ENCODE results near the gene DAAM1. TPM values are rescaled to one million over a fixed set of nuclear protein-coding genes. Genes with fewer than 3 reads are reported as not detected.

The DAAM1 gene
- total RNA-seq, 1 donor from 2014 or later, result 36.5 TPM

DNA sequence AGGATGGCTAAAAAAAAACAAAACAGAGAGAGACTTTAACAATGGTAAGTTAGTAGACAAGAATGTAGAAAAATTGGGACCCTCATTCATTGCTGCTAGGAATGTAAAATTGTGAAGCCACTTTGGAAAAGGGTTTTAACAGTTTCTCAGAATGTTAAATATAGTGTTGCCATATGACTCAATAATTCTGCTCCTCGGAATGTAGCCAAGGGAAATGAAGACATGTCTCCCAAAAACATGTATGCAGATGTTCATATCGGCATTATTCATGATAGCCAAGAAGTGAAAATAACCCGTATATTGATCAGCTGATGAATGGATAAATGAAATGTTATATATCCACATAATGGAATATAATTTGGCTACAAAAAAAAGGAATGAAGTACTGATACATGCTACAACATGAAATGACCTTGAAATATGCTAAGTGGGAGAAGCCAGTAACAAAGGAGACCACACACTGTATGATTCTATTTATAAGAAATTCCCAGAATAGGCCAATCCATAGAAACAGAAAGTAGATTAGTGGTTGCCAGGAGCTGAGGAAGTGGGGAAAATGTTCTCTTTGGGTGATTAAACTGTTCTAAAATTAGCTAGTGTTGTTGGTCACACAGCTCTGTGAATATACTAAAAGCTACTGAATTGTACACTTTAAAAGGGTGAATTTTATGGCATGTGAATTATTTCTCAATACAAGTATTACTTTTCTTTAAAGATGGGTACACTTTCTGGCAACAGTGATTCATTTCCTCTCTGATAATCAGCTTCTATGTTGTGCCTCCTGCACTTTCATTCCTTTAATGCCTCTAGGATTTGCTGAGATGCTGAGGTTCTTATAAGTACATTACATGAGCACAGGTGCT, 132.5 kb downstream of the DAAM1 start:
- Histone ChIP-seq H3K36me3 (ENCODE audit: control insufficient read depth in 3 of 3, insufficient read depth in 3 of 3, low read length in 3 of 3) (peaks cover 0 to 11% (median 4%) of the 10 kb centered on the region in 3 donors), H3K4me1 (ENCODE audit: control insufficient read depth in 3 of 3, insufficient read depth in 3 of 3, low read length in 3 of 3) (peaks cover 11 to 17% (median 12%) of the 10 kb centered on the region in 3 donors), H3K9me3 (ENCODE audit: control insufficient read depth in 3 of 3, low read length in 3 of 3) (no peaks in the 10 kb centered on the region), H3K9ac (ENCODE audit: low read depth in 1 of 3, low read length in 3 of 3) (no peak overlapping the region), H3K4me3 (ENCODE audit: low read length in 3 of 3) (no peak overlapping the region), H3K27ac (ENCODE audit: low read depth, low read length) (peak overlapping the region; percentile 49), H3K27me3 (ENCODE audit: control insufficient read depth in 3 of 3, insufficient read depth in 3 of 3, low read length in 3 of 3) (no peaks in the 10 kb centered on the region)

DNA sequence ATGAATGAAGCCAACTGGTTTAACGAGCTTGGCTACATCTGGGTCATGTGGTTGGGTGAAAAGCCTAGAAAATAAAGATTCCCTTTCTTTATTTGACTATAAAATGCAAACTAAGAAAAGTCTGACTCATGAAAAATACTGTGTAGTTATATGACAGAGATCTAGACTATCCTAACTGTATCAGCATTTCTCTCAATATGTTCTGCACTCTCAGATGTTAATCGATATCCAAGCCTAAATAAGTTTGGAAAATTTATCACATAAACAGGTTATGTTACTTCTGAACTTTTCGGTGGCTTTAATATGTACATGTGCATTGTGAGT, 133.1 kb downstream of the DAAM1 start:
- no peak overlapping the region for H3K4me3 ChIP-seq (ENCODE audit: low read length in 3 of 3)

DNA sequence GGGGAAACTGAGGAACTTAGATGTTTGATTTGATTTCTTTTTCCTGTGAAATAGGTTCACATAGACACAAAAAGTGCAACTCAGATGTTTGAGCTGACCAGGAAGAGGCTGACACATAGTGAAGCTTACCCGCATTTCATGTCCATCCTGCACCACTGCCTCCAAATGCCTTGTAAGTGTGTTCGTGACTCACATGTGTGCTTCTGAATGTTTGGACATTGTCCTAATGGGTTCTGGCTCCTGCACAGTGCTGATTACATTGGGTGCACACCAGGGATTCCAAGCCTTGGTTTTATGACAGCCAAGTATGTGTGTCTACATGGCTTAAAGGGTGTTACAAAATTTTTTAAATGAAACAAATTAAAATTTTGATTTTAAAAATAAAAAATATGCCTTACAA, 137.4 kb downstream of the DAAM1 start:
- Histone ChIP-seq H3K36me3 (ENCODE audit: control insufficient read depth in 3 of 3, insufficient read depth in 3 of 3, low read length in 3 of 3) (peaks cover 3 to 37% (median 17%) of the 10 kb centered on the region in 3 donors), H3K4me1 (ENCODE audit: control insufficient read depth in 3 of 3, insufficient read depth in 3 of 3, low read length in 3 of 3) (peaks cover 6 to 9% (median 9%) of the 10 kb centered on the region in 3 donors), H3K4me3 (ENCODE audit: low read length in 3 of 3) (no peak overlapping the region), H3K9me3 (ENCODE audit: control insufficient read depth in 3 of 3, low read length in 3 of 3) (no peaks in the 10 kb centered on the region), H3K27me3 (ENCODE audit: control insufficient read depth in 3 of 3, insufficient read depth in 3 of 3, low read length in 3 of 3) (no peaks in the 10 kb centered on the region), H3K9ac (ENCODE audit: low read depth in 1 of 3, low read length in 3 of 3) (no peak overlapping the region), H3K27ac (ENCODE audit: low read depth, low read length) (no peak overlapping the region)

More for the DNA sequence above, 133.1 kb downstream of the DAAM1 start:
- H3K27me3 ChIP-seq (ENCODE audit: control insufficient read depth in 3 of 3, insufficient read depth in 3 of 3, low read length in 3 of 3), result no peaks in the 10 kb centered on the region
- H3K4me1 ChIP-seq (ENCODE audit: control insufficient read depth in 3 of 3, insufficient read depth in 3 of 3, low read length in 3 of 3), result peaks cover 11 to 17% (median 12%) of the 10 kb centered on the region in 3 donors
- H3K27ac ChIP-seq (ENCODE audit: low read depth, low read length), result peak overlapping the region; percentile 49
- peaks cover 0 to 16% (median 5%) of the 10 kb centered on the region in 3 donors for H3K36me3 ChIP-seq (ENCODE audit: control insufficient read depth in 3 of 3, insufficient read depth in 3 of 3, low read length in 3 of 3)
- no peaks in the 10 kb centered on the region for H3K9me3 ChIP-seq (ENCODE audit: control insufficient read depth in 3 of 3, low read length in 3 of 3)
- no peak overlapping the region for H3K9ac ChIP-seq (ENCODE audit: low read depth in 1 of 3, low read length in 3 of 3)

DNA sequence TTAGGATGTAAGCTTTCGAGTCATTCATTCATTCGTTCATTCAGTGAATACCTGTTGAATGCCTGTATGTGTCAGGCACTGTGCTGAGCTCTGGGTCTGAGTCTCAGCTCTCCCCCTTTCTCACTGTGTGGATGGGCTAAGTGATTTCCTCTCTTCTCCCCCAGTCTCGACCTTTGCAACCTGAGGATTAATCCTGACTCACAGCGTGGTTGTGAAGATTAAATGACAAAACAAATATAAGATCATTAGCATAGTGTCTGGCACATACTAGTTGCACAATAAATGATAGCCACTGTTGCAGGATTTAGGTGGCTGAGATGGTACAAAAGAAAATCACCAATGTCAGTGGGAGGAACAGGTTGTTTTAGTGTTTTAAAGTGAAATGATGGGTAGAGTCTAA, 140.0 kb downstream of the DAAM1 start:
- no peak overlapping the region for H3K27ac ChIP-seq (ENCODE audit: low read depth, low read length)
- no peaks in the 10 kb centered on the region for H3K9me3 ChIP-seq (ENCODE audit: control insufficient read depth in 3 of 3, low read length in 3 of 3)
- H3K36me3 ChIP-seq (ENCODE audit: control insufficient read depth in 3 of 3, insufficient read depth in 3 of 3, low read length in 3 of 3), result peaks cover 3 to 42% (median 17%) of the 10 kb centered on the region in 3 donors
- no peak overlapping the region for H3K9ac ChIP-seq (ENCODE audit: low read depth in 1 of 3, low read length in 3 of 3)
- H3K4me1 ChIP-seq (ENCODE audit: control insufficient read depth in 3 of 3, insufficient read depth in 3 of 3, low read length in 3 of 3), result peaks cover 4 to 6% (median 6%) of the 10 kb centered on the region in 3 donors
- no peak overlapping the region for H3K4me3 ChIP-seq (ENCODE audit: low read length in 3 of 3)
- no peaks in the 10 kb centered on the region for H3K27me3 ChIP-seq (ENCODE audit: control insufficient read depth in 3 of 3, insufficient read depth in 3 of 3, low read length in 3 of 3)

DNA sequence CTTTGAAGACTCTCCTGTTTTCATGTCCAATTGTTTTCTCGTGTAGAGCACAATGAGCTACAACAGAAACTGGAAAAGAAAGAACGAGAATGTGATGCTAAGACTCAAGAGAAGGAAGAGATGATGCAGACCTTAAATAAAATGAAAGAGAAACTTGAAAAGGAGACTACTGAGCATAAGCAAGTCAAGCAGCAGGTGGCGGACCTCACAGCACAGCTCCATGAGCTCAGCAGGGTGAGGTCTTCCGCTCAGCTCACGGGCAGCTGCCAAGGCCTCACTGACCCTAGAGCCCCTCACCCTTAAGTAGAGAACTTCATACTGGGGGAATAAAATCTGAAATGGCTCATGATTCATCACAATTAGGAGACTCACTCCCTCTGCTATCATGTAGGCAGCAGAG, 142.0 kb downstream of the DAAM1 start:
- H3K27ac ChIP-seq (ENCODE audit: low read depth, low read length), result no peak overlapping the region
- no peaks in the 10 kb centered on the region for H3K9me3 ChIP-seq (ENCODE audit: control insufficient read depth in 3 of 3, low read length in 3 of 3)
- no peak overlapping the region for H3K4me3 ChIP-seq (ENCODE audit: low read length in 3 of 3)
- peaks cover 16 to 22% (median 18%) of the 10 kb centered on the region in 3 donors for H3K4me1 ChIP-seq (ENCODE audit: control insufficient read depth in 3 of 3, insufficient read depth in 3 of 3, low read length in 3 of 3)
- no peaks in the 10 kb centered on the region for H3K27me3 ChIP-seq (ENCODE audit: control insufficient read depth in 3 of 3, insufficient read depth in 3 of 3, low read length in 3 of 3)
- H3K9ac ChIP-seq (ENCODE audit: low read depth in 1 of 3, low read length in 3 of 3), result no peak overlapping the region
- H3K36me3 ChIP-seq (ENCODE audit: control insufficient read depth in 3 of 3, insufficient read depth in 3 of 3, low read length in 3 of 3), result peaks cover 3 to 37% (median 17%) of the 10 kb centered on the region in 3 donors

DNA sequence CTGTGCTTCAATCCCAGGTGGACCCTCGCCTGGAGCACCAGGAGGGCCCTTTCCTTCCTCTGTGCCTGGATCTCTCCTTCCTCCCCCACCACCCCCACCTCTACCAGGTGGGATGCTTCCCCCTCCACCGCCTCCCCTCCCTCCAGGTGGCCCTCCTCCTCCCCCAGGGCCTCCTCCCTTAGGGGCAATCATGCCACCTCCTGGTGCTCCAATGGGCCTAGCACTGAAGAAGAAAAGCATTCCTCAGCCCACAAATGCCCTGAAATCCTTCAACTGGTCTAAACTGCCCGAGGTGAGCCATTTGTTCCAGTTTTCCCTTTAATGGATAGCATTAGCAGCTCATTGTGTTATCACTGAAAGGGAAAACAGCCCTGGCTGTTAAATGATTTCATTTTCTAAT, 142.8 kb downstream of the DAAM1 start:
- Histone ChIP-seq H3K4me1 (ENCODE audit: control insufficient read depth in 3 of 3, insufficient read depth in 3 of 3, low read length in 3 of 3) (peaks cover 17 to 22% (median 20%) of the 10 kb centered on the region in 3 donors), H3K27me3 (ENCODE audit: control insufficient read depth in 3 of 3, insufficient read depth in 3 of 3, low read length in 3 of 3) (no peaks in the 10 kb centered on the region), H3K9me3 (ENCODE audit: control insufficient read depth in 3 of 3, low read length in 3 of 3) (no peaks in the 10 kb centered on the region), H3K9ac (ENCODE audit: low read depth in 1 of 3, low read length in 3 of 3) (no peak overlapping the region), H3K36me3 (ENCODE audit: control insufficient read depth in 3 of 3, insufficient read depth in 3 of 3, low read length in 3 of 3) (peaks cover 3 to 31% (median 12%) of the 10 kb centered on the region in 3 donors), H3K4me3 (ENCODE audit: low read length in 3 of 3) (no peak overlapping the region), H3K27ac (ENCODE audit: low read depth, low read length) (no peak overlapping the region)

DNA sequence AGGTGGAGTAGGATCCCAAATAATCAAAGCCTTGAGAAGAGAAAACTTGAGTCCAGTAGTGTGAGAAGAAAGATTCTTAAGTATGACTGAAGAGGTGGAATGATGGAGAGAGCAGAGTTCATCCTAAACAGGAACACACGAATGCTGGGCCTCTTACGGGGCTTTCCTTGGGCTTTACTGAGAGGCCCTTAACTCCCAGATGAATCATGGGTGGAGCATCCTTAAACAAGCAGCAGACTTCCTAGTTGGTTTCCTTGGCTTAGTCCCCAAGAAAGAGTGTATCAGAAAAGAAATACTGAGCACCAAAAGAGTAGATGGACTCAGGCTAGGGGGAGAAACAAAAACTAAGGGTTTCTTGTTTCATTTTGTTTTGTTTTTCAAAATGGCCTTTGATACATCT, 144.3 kb downstream of the DAAM1 start:
- Histone ChIP-seq H3K27ac (ENCODE audit: low read depth, low read length) (peak overlapping the region; percentile 50), H3K9me3 (ENCODE audit: control insufficient read depth in 3 of 3, low read length in 3 of 3) (no peaks in the 10 kb centered on the region), H3K36me3 (ENCODE audit: control insufficient read depth in 3 of 3, insufficient read depth in 3 of 3, low read length in 3 of 3) (peaks cover 3 to 26% (median 11%) of the 10 kb centered on the region in 3 donors), H3K27me3 (ENCODE audit: control insufficient read depth in 3 of 3, insufficient read depth in 3 of 3, low read length in 3 of 3) (no peaks in the 10 kb centered on the region), H3K4me1 (ENCODE audit: control insufficient read depth in 3 of 3, insufficient read depth in 3 of 3, low read length in 3 of 3) (peaks cover 26 to 31% (median 29%) of the 10 kb centered on the region in 3 donors), H3K4me3 (ENCODE audit: low read length in 3 of 3) (no peak overlapping the region), H3K9ac (ENCODE audit: low read depth in 1 of 3, low read length in 3 of 3) (no peak overlapping the region)

DNA sequence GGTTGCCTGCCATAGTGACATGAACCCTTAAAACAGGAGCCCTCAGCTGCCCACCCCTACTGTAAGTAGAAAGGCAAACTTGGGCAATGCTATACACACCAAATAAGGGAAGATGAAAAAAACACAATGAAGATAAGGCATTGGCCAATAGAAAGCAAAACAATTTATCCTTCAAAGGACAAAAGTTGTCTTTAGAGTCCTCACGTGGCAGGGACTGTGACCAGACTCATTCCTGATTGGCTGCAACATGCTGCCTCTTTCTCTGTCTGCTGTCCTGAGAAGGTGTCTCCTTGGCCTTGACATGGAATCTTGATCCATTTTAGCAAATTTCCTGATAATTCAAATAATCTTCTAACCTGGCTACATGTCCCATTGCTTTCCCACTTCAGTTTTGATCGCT, 144.8 kb downstream of the DAAM1 start:
- Histone ChIP-seq H3K4me1 (ENCODE audit: control insufficient read depth in 3 of 3, insufficient read depth in 3 of 3, low read length in 3 of 3) (peaks cover 26 to 31% (median 29%) of the 10 kb centered on the region in 3 donors), H3K9me3 (ENCODE audit: control insufficient read depth in 3 of 3, low read length in 3 of 3) (no peaks in the 10 kb centered on the region), H3K27ac (ENCODE audit: low read depth, low read length) (peak overlapping the region; percentile 50), H3K36me3 (ENCODE audit: control insufficient read depth in 3 of 3, insufficient read depth in 3 of 3, low read length in 3 of 3) (peaks cover 3 to 26% (median 6%) of the 10 kb centered on the region in 3 donors), H3K4me3 (ENCODE audit: low read length in 3 of 3) (no peak overlapping the region), H3K27me3 (ENCODE audit: control insufficient read depth in 3 of 3, insufficient read depth in 3 of 3, low read length in 3 of 3) (no peaks in the 10 kb centered on the region), H3K9ac (ENCODE audit: low read depth in 1 of 3, low read length in 3 of 3) (no peak overlapping the region)

DNA sequence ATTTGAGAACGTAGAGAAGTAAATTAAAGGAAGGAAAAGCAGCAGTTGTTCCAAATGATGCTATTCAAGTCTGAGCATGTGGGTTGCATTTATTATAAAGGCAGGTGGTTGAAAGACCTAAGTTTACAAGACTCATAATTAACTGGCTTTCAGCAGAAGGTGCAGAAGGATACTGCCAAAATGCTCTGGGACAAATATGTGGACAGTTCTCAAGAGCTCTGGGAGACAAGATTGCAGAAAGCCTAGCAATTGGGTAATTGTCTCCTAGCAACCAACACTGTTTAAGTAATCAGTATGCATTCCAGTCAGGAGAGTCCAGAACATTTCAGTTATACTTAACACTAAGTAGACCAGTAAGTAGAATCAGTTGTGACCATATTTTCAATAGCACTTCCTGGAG, 145.2 kb downstream of the DAAM1 start:
- peaks cover 3 to 23% (median 3%) of the 10 kb centered on the region in 3 donors for H3K36me3 ChIP-seq (ENCODE audit: control insufficient read depth in 3 of 3, insufficient read depth in 3 of 3, low read length in 3 of 3)
- H3K4me3 ChIP-seq (ENCODE audit: low read length in 3 of 3), result no peak overlapping the region
- peak overlapping the region; percentile 50 for H3K27ac ChIP-seq (ENCODE audit: low read depth, low read length)
- H3K27me3 ChIP-seq (ENCODE audit: control insufficient read depth in 3 of 3, insufficient read depth in 3 of 3, low read length in 3 of 3), result no peaks in the 10 kb centered on the region
- peaks cover 26 to 31% (median 29%) of the 10 kb centered on the region in 3 donors for H3K4me1 ChIP-seq (ENCODE audit: control insufficient read depth in 3 of 3, insufficient read depth in 3 of 3, low read length in 3 of 3)
- no peaks in the 10 kb centered on the region for H3K9me3 ChIP-seq (ENCODE audit: control insufficient read depth in 3 of 3, low read length in 3 of 3)
- H3K9ac ChIP-seq (ENCODE audit: low read depth in 1 of 3, low read length in 3 of 3), result no peak overlapping the region

DNA sequence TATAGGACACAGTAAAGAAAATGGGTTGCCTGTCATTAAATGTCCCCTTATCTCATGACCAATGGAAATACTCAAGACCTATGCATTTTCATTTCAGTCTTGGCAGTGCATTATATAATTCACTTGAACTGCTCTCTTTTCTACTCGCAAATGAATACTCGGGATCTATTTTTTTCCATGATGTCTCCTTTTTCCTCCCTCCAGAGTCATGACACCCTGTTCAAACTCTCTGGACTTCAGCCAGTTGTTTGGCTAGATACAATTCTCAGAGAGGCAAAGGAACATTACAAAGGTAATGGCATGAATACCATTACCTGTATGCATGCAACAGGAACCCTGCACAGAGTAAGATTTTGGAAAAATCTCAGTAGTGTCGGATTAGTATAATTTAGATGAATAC, 145.8 kb downstream of the DAAM1 start:
- Histone ChIP-seq H3K4me3 (ENCODE audit: low read length in 3 of 3) (no peak overlapping the region), H3K27me3 (ENCODE audit: control insufficient read depth in 3 of 3, insufficient read depth in 3 of 3, low read length in 3 of 3) (no peaks in the 10 kb centered on the region), H3K27ac (ENCODE audit: low read depth, low read length) (peak overlapping the region; percentile 4), H3K4me1 (ENCODE audit: control insufficient read depth in 3 of 3, insufficient read depth in 3 of 3, low read length in 3 of 3) (peaks cover 26 to 31% (median 29%) of the 10 kb centered on the region in 3 donors), H3K9me3 (ENCODE audit: control insufficient read depth in 3 of 3, low read length in 3 of 3) (no peaks in the 10 kb centered on the region), H3K36me3 (ENCODE audit: control insufficient read depth in 3 of 3, insufficient read depth in 3 of 3, low read length in 3 of 3) (peaks cover 3 to 20% (median 3%) of the 10 kb centered on the region in 3 donors), H3K9ac (ENCODE audit: low read depth in 1 of 3, low read length in 3 of 3) (no peak overlapping the region)
